ENCODE results near the gene CORIN.
"Not testable (repeated sequence)": the region's sequence is repeated elsewhere in the genome, so short reads cannot be mapped to it uniquely, and the experiment has no call there.

The CORIN gene

DNA sequence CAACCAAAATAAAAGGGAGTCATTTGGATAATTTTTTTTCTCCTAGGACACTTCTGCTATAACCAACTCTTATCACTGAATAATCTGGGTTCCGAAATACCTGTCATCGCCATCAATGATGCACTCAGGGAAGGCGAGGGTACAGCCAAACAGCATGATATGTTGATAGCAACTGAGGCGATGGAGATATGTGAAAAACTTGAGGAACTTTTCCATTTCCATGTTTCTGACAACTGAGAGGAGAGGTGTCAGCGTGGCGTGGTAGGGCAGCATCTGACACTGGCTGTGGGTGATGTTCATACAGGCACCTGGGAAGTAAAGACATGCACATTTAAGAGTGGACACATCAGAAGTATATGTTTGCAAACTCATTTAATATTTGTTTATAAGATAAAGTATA lies 74.6 kb downstream of the CORIN start:
- no peak for DNase-seq

DNA sequence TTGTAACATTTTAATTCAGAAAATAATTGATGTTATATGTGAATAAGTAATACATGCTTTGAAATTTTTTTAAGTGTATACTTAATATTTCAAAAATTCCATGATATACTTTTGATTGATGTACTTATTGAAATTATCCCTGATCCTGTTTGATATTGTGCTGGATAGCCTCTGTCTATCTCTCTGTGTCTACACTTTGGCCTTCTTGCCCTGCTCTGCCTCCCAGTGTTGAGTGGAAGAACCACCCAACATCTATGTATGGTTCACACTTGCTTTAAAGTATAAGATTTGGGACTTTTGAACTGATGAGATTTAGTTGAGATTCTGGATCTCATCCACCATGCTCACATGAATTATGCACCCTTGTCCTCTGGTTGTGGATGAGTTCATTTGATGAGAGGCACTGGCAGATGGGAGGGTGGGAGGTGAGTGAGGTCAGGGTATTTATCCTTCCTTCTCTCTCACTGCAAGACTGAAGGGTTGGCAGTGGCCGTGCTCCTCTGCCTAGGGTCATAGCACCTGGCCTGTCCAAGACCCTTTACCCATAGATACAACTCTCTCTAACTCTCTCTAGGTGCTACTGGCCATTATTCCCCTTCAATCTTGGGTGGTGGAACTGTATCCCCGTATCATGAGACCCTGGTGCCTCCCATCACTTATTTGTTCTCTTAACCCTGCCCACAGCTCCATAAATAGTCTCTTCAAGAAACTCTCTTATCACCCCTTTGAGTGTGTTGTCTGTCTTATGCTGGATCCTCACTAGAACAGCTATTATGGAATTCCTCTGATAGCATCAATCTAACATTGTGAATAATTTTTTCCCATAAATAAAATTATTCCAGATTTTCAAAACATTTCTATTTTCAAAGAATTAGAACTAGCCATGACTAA lies 75.2 kb downstream of the CORIN start:
- no peak for DNase-seq

DNA sequence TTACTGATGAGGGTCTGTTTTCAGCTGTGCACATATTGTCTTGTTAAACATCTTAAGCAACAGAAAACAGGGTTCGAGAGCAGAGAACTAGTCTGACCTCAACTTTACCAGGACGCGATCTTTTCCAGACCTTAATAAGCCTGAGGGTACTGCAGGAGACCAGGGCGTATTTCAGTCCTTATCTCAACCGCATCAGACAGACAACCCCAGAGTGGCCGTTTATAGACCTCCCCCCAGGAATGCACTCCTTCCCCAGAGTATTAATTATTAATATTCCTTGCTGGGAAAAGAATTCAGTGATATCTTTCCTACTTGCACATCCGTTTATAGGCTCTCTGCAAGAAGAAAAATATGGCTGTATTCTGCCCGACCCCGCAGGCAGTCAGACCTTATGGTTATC lies 84.6 kb downstream of the CORIN start:
- not testable (repeated sequence) for DNase-seq

DNA sequence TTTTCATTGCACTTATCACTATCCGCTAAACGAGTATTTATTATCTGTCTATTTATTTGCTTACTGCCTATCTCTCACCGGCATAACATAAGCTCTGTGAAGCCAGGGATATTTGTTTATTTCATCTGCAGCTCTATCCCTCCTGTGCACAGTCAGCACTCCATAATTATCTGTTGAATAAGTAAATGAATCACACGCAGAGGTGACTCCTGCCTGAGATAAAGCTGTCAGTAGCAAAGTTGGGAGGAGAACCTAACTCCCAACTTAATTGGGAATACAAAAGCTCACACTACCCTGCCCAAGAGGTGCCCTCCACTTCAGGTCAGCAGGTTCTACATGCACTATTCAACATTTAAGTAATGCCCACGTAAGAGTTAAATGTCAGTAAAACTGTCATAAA lies 85.7 kb downstream of the CORIN start:
- no peak for DNase-seq

DNA sequence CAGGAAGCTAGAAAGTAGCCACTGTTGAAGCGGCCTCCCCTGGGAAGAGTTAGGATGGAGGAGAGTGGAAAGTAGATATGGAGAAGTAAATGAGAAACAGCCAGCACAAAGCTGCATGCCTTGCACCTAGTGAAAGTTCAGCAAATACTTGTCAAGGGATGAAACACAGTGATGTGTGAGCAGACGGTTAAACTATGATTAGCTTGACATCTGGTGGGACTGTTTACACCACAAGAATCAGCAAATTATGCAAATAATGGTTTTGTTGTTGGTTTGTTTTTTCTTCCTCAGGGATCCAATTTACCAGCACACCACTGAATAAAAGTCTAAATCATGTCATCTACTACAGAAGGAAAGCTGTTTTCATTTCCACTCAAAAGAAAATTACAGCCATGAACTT lies 87.1 kb downstream of the CORIN start:
- DNase-seq: no peak

DNA sequence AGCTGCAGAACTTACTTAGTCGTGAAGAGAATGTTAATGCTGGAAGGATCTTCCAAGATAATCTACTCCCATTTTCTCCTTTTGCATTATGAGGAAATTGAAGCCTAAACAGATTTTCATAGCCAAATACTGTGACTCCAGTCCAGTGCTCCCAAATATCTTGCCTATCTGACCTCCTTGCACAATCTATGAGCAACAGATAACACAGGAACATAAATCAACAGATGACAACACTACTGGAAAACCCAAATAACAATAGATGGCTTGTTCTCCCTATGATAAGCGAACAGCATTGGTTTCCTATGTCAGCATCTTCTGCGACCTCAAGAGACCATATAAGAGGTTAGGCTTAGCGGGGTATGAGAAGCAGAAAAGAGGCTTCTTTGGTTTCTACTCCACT lies 88.0 kb downstream of the CORIN start:
- DNase-seq: no peak

DNA sequence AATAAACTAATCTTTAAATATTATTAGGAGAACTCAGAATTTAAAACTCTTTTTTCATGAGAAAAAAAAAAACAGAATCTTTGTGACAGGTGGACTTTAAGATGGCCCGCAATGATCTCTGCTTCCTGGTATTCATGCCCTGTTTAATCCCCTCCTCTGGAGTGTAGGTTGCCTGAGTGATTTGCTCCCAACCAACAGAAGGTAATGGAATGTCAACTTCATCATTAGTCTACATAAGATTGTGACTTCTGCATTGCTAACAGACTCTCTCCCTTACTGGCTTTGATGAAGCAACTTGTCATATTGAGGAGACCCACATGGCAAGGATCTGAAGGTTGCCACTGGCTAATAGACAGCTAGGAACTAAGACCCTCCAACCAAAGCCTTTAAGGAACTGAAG lies 88.8 kb downstream of the CORIN start:
- DNase-seq: no peak

DNA sequence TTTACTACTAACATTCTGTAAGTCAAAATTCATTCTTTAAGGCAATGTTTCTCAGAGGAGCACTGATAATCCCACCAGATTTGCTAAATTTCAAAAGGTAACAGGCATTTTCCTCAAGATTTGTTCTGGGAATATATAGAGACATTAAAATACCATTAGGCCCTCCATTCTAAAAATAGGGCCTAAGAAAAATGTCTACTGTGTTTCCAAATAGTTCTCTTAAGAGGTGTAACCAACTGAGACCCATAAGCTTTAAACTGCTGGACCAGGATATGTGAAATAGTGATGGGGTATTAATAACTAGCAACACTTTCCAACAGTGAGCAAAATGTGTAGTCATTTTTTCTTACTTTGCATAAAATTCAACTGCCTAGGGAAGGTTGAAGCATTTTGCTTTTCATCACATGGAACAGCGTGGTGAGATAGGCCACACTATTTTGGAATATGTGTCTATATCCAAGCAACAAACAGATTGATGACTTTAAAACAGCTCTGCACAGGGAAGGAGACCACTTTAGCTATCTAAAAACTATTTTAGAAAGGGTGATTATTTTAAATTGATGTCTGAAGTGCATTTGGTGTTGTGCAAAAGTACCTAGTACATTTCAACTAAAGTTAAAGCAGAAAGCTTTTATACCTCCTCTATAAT lies 89.9 kb downstream of the CORIN start:
- no peak for DNase-seq

DNA sequence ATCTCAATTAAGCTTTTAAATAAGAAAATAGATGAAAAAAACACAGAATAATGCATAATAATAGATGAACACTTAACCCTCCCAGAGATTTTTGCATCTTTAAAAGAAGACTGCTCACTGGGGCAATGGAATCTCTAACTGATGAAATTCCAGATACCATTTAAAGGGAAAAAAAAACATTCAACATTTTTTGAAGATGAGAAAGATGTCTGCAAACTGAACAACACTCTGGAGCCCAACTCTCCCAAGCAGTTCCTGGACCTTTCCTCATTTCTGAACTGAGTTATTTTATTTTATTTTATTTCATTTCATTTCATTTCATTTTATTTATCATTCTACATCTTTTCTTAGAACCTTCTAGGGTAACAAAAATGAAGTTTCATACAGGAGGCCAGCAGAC lies 90.7 kb downstream of the CORIN start:
- peak; percentile 23 for DNase-seq

DNA sequence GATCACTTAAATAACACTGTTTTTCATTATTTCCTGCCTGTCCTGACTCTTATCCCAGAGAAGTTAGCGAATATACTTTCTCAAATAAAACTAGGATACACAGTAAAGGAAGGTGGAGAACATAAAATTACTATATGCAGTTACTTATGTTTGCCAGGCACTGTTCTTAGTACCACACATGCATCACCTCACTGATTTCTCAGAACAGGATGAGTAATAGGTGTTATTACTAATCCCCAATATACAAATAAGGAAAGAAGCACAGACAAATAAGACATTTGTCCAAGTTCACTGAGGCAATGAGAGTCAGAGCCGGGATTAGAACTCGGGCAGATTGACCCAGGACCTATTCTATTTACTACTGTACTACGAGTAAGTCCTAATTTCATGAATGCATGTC lies 91.7 kb downstream of the CORIN start:
- no peak for DNase-seq

DNA sequence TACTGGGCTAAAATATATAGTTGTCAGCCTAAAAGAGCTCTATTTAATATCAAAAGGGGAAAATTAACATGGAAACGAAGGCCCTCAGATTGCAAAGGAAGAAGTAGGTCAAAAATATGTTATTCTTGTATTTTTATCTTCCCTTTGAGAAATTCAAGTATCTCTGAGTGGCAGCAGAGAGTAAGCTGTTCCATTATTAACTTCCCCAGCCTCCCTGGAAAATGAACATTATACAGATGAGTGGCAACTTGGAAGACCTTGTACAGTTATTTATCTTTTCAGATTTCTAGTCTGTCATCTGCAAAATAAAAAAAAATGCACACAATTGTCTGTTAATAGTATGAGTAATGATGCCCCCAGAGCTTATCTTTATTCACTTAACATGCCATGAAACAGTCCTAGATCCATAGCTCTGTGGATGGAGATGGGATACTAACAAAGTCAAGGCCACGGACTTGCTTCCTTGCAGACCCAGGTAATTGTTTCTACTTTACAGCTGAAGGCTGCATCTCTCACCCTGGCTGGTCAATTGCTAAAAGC lies 93.0 kb downstream of the CORIN start:
- DNase-seq: no peak

DNA sequence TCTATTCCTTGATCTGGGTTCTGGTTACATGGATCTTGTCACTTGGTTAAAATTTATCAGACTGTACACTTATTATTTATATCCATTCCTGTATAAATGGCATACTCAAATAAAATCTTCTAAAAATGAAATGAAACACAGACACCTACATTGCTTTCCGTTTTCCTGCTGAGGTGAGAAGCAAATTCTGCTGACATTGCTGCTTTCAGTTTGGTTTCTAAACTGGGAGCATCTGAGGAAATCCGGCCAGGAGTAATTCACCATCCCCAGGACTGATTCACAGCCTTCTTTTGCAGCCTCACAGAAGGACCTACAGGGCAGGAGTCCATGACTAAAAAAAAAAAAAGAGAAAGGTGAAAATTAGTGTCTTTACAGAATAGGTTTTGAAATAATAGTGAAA lies 93.6 kb downstream of the CORIN start:
- no peak for DNase-seq

DNA sequence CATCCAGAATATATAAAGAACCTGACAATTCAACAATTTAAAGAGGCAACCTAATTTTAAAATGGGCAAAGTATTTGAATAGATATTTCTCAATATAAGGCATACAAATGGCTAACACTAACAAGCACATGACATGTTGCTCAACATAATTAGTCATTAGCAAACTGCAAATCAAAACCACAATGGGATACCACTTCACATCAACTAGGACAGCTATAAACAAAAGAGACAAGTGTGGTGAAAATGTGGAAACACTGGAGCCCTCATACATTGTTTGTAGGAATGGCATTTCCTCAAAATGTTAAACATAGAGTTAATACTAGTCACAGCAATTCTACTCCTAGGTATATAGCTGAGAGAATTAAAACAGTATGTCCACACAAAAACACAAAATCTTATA lies 96.7 kb downstream of the CORIN start:
- DNase-seq: peak; percentile 58

DNA sequence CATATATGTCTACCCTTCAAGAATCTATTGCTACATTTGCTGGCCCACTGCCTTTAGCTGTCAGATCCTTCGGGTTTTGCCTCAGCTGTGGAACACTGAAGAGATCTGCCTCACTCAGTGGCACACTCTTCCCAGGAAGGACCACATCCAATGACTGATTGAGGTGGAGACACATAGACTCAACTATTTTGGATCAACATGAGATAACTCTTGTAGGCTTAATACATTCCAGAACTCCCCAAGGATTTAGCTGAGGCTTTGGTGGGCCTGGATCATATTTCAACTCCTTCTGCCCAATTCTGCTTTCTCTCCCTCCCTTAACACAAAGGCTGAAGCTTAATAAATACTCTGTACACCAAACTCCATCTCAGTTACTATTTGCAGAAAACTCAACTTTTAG lies 100.5 kb downstream of the CORIN start:
- DNase-seq: peak; percentile 10

DNA sequence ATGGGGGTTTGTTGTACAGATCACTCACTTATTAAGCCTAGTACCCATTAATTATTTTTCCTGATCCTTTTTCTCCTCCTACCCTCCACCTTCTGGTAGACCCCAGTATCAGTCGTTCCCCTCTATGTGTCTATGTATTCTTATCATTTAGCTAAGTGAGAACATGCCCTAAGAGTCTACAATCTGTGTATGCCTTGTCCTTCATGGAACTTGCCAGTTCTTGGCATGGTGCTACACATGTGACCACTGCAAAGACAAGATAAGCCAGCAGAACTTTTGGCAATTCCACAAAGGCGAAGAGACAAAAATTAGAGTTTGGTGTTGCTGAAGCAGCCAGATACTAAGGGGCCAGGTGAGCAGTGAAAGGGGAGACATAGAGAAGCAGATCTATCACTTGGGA lies 101.3 kb downstream of the CORIN start:
- no peak for DNase-seq

DNA sequence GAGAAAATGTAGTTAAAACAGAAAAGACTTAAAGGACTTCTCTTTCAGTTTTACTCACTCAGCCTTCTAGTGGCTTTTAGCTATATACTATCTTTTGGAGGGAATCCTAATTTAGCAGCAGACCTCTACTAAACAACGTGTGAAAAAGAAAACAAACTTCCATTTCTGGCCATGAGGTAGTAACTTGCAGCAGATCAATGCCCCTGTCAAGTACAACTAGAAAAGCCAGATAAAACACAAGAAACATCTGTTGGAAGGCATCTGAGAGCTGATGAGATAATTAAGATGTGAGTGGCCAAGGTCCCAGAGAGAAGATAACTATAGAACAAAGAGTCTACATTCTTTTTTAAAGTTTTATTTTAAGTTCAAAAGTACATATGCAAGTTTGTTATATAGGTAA lies 101.7 kb downstream of the CORIN start:
- DNase-seq: no peak

DNA sequence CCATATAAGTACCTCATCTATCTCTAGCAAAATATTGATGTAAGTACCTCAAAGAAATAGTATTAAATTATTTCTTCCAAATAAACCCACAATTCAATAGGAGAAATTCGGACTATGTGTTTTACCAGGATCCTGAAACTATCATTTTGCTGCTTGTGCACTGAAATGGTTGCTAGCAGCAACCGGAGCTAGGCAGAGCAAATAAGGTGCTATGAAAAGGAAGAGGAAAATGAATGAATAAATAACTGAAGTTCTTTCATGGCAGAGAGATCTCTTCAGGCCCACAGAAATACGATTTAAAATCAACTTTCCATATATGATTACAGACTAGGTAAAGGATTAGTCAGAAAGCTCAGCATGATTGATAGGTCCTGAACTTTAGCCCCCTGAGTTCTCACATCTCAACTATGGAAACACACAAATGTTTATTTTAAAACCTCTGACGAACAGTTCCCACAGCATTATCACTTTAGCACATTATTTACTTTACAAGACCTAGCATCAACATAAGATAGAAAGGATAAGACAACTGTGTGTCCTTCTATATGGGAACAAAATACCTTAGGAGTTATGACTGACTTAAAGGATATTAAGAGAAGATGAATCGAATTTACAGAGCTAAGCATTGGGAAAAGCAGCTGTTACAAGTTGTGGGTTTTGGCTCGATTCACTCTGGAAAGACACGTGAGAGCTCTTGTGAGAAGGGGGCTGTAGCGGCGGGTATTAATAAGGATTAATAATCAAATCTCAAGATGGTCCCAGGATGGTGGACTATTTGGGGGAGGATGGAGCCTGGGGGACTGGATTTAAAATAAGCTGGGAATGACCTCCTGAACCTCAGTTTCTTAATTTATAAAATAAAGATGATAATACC lies 104.3 kb downstream of the CORIN start:
- DNase-seq: no peak

DNA sequence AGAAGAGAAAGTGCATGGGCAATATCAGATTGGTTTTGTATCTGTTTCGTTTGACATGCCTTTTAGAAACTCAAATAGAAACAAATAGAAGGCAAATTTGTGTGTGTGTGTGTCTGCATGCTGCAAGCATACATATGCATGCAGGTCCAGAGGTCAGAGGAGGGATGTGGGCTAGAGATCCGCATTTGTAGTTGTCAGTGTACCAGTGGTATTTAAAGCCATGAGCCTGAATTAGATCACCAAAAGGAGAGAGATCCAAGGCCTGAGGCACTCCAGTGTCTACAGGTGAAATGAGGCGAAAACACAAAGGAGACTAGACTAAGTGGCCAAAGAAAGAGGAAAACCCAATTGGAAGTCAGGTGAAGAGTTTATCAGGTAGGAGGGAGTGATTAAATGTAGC lies 106.7 kb downstream of the CORIN start:
- no peak for DNase-seq

DNA sequence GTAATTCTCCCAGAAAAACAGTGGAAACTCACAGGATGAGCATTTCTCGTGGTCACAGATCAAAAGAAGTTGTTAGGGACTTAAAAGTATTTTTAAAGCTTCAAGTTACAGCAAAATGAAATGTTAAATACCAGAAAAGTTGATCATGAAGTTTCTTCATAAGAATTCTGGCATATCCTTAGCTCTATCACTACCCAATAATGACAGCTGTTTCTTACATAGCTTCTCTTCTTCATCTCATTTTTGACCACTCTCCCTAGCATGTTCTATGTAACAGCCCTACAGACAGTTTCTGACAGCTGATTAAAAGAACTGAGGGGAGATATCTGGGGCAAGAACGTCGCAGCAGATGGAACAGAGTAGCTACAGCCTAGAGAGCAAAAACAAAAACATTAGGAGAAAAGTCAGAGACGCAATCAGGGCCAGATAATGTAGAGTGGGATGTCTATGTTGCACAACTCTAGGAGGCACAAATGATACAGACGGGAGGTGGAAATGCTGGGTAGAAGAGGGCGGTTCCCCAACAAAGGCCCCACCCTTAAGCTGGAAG lies 108.7 kb downstream of the CORIN start:
- DNase-seq: peak; percentile 17

DNA sequence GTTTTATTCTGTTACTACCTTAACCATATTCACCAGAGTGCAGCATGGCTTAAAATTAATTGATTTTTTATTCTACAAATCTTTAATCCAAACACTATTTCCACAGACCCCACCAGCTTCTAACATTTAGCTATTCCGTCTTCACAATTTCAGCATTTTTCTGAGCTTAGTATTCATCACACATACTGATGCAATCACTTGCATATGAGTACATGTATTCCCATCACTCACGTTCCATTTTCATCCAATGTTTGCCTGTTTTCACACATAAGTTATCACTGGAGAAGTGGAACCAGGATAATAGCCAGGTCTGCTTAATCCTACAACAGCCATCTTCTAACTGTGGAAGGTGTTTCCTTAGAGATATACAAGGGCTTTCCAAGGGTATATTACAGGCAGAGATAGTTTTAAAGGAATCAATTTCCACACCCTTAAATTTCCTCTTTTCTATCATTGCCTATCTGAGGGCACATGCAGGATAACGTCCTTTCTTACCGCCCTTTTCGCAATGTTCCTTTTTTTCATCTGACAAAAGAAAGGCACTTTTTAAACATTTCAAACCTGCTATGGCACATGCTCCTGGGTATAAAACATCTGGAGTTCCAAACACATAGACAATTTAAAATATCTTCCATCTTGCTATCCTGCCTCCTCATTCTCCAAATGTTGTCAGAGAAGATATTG lies 115.8 kb downstream of the CORIN start:
- DNase-seq: peak; percentile 34

DNA sequence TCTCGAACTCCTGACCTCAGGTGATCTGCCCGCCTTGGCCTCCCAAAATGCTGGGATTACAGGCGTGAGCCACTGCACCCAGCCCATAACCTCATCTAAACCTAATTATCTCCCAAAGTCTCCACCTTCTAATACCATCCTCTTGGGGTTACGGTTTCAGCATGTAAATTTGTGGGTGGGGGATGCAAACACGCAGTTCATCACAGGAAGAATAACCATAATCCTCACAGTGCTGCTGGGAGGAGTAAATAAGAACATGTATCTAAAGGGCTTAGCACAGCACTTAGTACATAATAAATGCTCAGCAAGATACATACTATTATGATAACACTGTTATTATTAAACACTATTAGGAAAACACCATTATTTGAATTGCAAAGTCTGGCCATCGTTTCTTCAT lies 116.4 kb downstream of the CORIN start:
- no peak for DNase-seq

DNA sequence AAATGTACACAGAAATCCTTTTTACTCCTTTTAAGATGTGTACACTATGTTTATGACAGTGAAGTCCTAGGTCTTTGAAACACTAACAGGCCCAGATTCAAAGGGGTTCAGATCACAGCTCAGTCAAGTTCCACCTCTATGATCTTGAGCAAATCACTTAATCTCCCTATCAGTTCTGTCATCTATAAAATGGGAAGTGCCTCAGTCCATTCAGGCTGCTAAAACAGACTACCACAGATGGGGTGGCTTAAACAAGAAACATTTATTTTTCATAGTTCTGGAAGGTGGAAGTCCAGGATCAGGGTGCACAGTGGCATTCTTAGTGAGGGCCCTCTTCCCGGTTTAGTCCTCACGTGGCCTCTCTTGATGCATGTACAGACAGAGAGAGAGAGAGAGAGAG lies 117.1 kb downstream of the CORIN start:
- DNase-seq: no peak

Measured in fibroblast of skin of abdomen (primary cell).